ENCODE data around the gene RASAL2.

- TF ChIP-seq CTCF (IDR thresholded peaks at IDR 0.05; ENCODE audit: insufficient read depth, low read depth, low read length) (no peak), EZH2 (IDR thresholded peaks at IDR 0.05; ENCODE audit: insufficient read depth, low read length) (no peak)
These were observed 367.2 kb downstream of the RASAL2 start for GRCh38 chr1:178461104-178461503.
